Testis (tissue), 3 donors: ENCODE data around the gene TLE1. TPM values are rescaled to one million over a fixed set of nuclear protein-coding genes. Genes with fewer than 3 reads are reported as not detected.

ENCODE experiments used
- DNase-seq: peaks from one replicate; pipeline ENCODE4 v3.0.0-alpha.2; 2019
- H3K27ac ChIP-seq, 2 donors: fragments of 200-600 bp; sonication (generic); one replicate each; pipeline ENCODE4 v1.5.1; 2019
- H3K27me3 ChIP-seq: fragments of 200-600 bp; sonication (generic); one replicate; pipeline ENCODE4 v1.5.1; 2019
- H3K36me3 ChIP-seq: fragments of 200-600 bp; sonication (generic); one replicate; pipeline ENCODE4 v1.5.1; 2017; ENCODE audit warnings: low read depth; ENCODE audit errors: missing control alignments
- H3K4me1 ChIP-seq: fragments of 200-600 bp; sonication (generic); one replicate; pipeline ENCODE4 v1.5.1; 2019
- H3K4me3 ChIP-seq, 2 donors: fragments of 200-600 bp; sonication (generic); one replicate each; pipeline ENCODE4 v1.5.1; 2017 to 2019
- H3K9me3 ChIP-seq: fragments of 200-600 bp; sonication (generic); one replicate; pipeline ENCODE4 v1.5.1; 2017
- POLR2A ChIP-seq: fragments of 450-650 bp; IDR thresholded peaks from one replicate; pipeline ENCODE4 v1.6.1; 2017; ENCODE audit warnings: antibody characterized with exemption, mild to moderate bottlenecking, moderate library complexity
- whole genome bisulfite sequencing, 2 donors: methylation state at CpG; one replicate each; pipeline ENCODE4 v1.1.5; 2018; 5-methylcytosine and 5-hydroxymethylcytosine counted together
- intact Hi-C: fragments of 100-400 bp; cut with DNase I; formaldehyde crosslinking; loops from one replicate; pipeline ENCODE4 v1.15.1; 2023; ENCODE audit warnings: low total_unique reads
- polyA plus RNA-seq: library from polyadenylated mRNA; stranded (reverse); fragments of 350-450 nt; fragmentation: Illumina TruSeq; extraction: RNeasy Lipid Tissue Mini Kit (QIAGEN cat#74804); gene quantifications from one replicate; pipeline ENCODE4 v1.2.3, GENCODE V29; 2014; ENCODE audit warnings: low read depth, low replicate concordance; ENCODE audit not compliant: insufficient read depth
- total RNA-seq, 2 donors: library from RNA; depleted of rRNA; stranded (reverse); fragments of >200 nt; gene quantifications; one replicate each; pipeline ENCODE4 v1.2.3, GENCODE V29; 2016
- TF ChIP-seq, protein P1 (sequence below), 3 experiments: fragments of 450-650 bp in 2 of 3; fragments of 200-600 bp in 1 of 3; sonication (generic) in 1 of 3; IDR thresholded peaks; one replicate each; pipeline ENCODE4 v1.5.1; 2016 to 2019; ENCODE audit warnings: antibody characterized with exemption in 3 of 3, mild to moderate bottlenecking in 2 of 3, moderate library complexity in 1 of 3

TLE1 gene
- total and polyA plus RNA-seq, 3 donors from 2014 or later = 53.3 to 95.8 (median 81.0) TPM

DNA sequence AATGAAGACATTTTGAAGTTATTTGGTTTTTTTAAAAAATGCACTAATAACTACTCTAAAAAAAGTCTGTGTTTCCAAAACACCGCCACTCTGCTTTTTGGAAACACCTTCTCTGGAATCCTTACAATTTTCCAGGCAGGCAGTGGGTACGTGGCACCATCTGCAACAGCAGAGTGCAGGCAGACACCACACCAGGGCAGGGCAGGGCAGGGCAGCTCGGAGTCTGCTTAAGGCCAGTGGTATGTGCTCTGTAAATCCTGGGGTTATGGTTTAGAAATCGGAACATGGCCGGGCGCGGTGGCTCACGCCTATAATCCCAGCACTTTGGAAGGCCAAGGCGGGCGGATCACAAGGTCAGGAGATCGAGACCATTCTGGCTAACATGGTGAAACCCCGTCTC is 97.6 kb downstream of the TLE1 start:
- Histone ChIP-seq H3K9me3 (no peaks in the 10 kb centered on the region), H3K27me3 (no peaks in the 10 kb centered on the region), H3K4me1 (peaks cover 21% of the 10 kb centered on the region), H3K27ac (no peak overlapping the region), H3K36me3 (no peaks in the 10 kb centered on the region), H3K4me3 (no peak overlapping the region)
- TF ChIP-seq POLR2A = no peak
- TF ChIP-seq, protein P1, sequence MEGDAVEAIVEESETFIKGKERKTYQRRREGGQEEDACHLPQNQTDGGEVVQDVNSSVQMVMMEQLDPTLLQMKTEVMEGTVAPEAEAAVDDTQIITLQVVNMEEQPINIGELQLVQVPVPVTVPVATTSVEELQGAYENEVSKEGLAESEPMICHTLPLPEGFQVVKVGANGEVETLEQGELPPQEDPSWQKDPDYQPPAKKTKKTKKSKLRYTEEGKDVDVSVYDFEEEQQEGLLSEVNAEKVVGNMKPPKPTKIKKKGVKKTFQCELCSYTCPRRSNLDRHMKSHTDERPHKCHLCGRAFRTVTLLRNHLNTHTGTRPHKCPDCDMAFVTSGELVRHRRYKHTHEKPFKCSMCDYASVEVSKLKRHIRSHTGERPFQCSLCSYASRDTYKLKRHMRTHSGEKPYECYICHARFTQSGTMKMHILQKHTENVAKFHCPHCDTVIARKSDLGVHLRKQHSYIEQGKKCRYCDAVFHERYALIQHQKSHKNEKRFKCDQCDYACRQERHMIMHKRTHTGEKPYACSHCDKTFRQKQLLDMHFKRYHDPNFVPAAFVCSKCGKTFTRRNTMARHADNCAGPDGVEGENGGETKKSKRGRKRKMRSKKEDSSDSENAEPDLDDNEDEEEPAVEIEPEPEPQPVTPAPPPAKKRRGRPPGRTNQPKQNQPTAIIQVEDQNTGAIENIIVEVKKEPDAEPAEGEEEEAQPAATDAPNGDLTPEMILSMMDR (IDR thresholded peaks at IDR 0.05) = no peak
- WGBS, 2 donors = 87 to 90% methylated on average over 12 of the region's 12 CpGs
- no peak for DNase-seq
- intact Hi-C loops = no loop called here

DNA sequence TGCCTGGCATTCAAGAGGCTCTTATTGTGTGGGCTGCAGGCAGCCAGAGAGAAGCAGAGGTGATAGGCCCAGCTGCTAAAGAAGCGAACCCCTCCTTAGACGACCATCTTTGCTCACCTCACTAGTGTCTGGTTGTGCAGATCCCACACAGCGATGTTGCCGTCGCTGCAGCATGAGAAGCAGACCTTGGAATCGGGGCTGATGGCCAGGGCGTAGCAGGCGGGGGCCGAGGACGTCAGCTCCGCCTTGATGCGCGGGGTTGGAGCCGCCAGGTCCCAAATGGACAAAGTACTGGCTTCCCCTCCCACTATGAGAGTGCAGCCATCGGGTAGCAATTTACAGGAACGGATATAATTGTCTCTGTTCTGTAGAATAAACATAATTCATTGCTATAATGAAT is 98.7 kb downstream of the TLE1 start:
- no peak for TF ChIP-seq POLR2A
- 94% methylated on average over 16 of the region's 16 CpGs for WGBS, 2 donors
- H3K27ac ChIP-seq = peak overlapping the region in 1 of 2 donors; percentile 7
- H3K4me3 ChIP-seq = no peak overlapping the region
- H3K9me3 ChIP-seq = no peaks in the 10 kb centered on the region
- intact Hi-C loops = no loop called here
- H3K27me3 ChIP-seq = no peaks in the 10 kb centered on the region
- H3K4me1 ChIP-seq = peaks cover 21% of the 10 kb centered on the region
- no peak for DNase-seq
- H3K36me3 ChIP-seq = no peaks in the 10 kb centered on the region

DNA sequence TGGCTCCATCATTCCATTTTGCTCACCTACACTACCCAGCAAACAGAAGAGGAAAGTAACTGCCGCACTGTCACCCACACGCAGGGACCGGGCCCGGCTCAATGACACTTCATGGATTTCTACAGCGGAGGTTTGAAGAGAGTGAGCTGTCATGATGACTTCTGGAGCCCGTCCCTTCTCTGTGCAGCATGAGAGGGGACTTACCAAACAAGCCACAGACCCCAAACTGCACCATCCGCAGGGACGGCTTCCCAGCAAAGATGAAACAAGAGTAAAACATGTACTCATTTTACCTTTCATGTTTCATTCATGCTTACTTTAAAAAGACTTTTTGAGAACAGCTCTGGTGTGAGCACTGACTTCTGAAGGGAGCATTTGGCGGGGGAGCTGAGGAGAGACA is 99.5 kb downstream of the TLE1 start:
- Histone ChIP-seq H3K27me3 (no peaks in the 10 kb centered on the region), H3K4me1 (peaks cover 21% of the 10 kb centered on the region), H3K36me3 (no peaks in the 10 kb centered on the region), H3K27ac (no peak overlapping the region), H3K4me3 (no peak overlapping the region), H3K9me3 (no peaks in the 10 kb centered on the region)
- DNase-seq = no peak
- TF ChIP-seq, protein P1 (IDR thresholded peaks at IDR 0.05) = no peak
- TF ChIP-seq POLR2A = no peak
- WGBS, 2 donors = 94 to 96% methylated on average over 9 of the region's 9 CpGs
- intact Hi-C loops = no loop called here

DNA sequence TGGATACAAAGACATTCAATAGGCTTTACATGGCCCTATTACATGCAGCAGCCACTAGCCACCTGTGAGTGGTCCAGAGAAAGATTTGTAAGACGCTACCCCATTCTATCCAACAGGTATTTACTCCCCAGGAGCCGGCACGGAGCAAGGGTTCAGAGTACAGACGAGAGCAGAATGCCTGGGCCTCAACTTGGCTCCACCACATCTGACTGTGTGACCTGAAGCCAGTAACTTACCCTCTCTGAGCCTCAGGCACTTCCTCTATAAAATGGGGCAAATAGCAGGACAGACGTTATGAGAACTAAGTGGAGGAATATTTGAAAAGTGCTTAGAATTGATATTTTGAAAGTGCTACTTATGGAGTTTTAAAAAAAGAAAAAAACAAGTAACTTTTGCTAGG is 100.0 kb downstream of the TLE1 start:
- H3K36me3 ChIP-seq = no peaks in the 10 kb centered on the region
- H3K4me3 ChIP-seq = no peak overlapping the region

DNA sequence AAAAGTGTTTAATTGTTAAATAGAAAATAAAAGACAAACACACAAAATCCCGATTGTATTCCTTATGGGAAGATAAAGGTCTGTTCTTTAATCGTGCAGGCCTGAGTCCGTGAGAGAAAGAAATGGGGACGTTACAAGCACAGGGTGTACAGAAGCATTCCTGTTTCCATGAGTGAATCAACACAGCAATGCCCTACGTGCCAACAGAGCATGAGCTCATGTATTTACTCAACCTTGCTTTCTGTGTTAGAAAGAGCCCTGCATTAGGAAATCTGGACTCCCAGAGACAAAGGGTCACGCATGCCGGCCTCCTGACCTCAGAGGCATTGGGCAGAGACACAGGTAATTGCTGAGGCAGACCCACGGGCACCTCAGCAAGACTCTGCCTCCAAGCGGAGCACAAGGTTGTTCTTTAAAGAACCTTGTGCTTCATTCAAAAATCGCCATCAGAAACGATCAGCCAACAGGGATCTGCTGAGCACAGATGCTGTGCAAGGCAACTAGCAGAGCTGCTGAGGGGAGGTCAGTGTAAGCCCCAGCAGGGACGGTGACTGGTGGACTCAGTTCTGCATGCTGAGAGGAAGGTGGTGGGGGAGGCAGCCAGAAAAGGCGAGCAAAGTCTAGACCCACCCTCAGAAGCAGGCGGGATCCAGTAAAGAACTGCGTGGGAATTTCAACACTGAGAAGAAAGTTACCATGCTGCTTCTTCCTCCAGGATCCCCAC is 101.0 kb downstream of the TLE1 start:
- DNase-seq = no peak
- TF ChIP-seq, protein P1 (IDR thresholded peaks at IDR 0.05) = no peak
- TF ChIP-seq POLR2A = no peak
- intact Hi-C loops = no loop called here
- H3K4me3 ChIP-seq = no peak overlapping the region
- no peaks in the 10 kb centered on the region for H3K9me3 ChIP-seq
- no peaks in the 10 kb centered on the region for H3K27me3 ChIP-seq
- H3K27ac ChIP-seq = no peak overlapping the region
- H3K36me3 ChIP-seq = no peaks in the 10 kb centered on the region
- H3K4me1 ChIP-seq = peaks cover 21% of the 10 kb centered on the region
- 60 to 67% methylated on average over 15 of the region's 15 CpGs for WGBS, 2 donors

More for the DNA sequence above, 100.0 kb downstream of the TLE1 start:
- TF ChIP-seq POLR2A = no peak
- TF ChIP-seq, protein P1 (IDR thresholded peaks at IDR 0.05) = no peak
- Histone ChIP-seq H3K4me1 (peaks cover 21% of the 10 kb centered on the region), H3K27me3 (no peaks in the 10 kb centered on the region), H3K9me3 (no peaks in the 10 kb centered on the region), H3K27ac (no peak overlapping the region)
- intact Hi-C loops = no loop called here
- 70 to 82% methylated on average over 5 of the region's 5 CpGs for WGBS, 2 donors
- no peak for DNase-seq
